Skeletal muscle cell (primary cell): ENCODE data around the gene TYW3.

ENCODE experiments used
- DNase-seq: peaks from one replicate; pipeline ENCODE4 v3.0.0-alpha.2; 2010; ENCODE audit warnings: low read depth
- H3K4me3 ChIP-seq: 2 replicates; pipeline ENCODE4 v1.5.1; 2011; ENCODE audit warnings: low read depth, mild to moderate bottlenecking, control low read depth, low read length, moderate library complexity

The TYW3 gene, protein sequence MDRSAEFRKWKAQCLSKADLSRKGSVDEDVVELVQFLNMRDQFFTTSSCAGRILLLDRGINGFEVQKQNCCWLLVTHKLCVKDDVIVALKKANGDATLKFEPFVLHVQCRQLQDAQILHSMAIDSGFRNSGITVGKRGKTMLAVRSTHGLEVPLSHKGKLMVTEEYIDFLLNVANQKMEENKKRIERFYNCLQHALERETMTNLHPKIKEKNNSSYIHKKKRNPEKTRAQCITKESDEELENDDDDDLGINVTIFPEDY

DNA sequence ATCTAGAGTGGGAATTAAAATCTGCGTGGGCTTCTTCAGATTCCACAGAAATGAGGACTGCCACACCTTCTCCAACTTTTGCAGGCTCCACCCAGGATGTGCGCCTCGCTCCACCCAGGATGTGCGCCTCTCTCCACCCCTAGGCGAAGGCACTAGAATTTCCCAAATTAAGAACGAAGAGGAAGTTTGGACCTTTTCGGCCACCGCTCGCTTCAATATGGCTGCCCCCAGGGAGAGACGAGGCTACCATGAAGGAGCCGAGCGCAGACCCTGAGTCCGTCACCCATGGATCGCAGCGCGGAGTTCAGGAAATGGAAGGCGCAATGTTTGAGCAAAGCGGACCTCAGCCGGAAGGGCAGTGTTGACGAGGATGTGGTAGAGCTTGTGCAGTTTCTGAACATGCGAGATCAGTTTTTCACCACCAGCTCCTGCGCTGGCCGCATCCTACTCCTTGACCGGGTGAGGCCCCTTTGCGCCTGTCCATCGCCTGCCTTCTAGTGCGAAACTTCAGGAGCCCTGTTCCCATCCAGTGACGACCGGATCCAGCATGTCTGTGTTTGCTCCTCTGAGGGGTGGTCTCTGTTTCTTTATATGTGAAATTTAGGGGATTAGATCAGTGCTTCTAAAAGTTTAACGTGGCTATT, at the start of gene TYW3, which contains the start of gene CRYZ:
Gene TYW3, plus strand, starts transcription at position 193 of the 644 bp plus-strand sequence. Its CDS starts 93 bp downstream, at position 286.
Gene CRYZ, minus strand, starts transcription at position 91 of the 644 bp plus-strand sequence. CDS start 8,229 bp downstream, outside the sequence.
- peak; percentile 86 for DNase-seq
- H3K4me3 ChIP-seq = peak within 1 kb of the TSS; percentile 58

DNA sequence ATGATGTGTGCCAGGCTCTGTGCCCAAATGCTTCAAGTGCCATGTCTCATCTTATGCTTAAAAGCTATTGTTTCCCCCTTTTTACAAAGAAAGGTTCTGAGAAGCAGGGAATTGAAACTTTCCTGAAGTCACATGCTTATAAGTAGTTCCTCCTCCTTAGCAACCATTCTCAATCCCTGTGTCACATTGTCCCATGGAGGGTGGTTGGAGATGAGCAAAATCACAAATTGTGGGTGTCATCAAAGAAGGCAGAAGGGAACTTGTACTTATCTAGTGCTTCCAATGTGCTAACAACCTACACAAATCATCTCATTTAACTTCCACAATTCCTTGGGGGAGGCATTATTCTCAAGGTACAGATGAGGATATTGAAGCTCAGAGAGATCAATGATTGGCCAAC, 49.3 kb upstream of the TYW3 start:
- no peak overlapping the region for H3K4me3 ChIP-seq
- no peak for DNase-seq

DNA sequence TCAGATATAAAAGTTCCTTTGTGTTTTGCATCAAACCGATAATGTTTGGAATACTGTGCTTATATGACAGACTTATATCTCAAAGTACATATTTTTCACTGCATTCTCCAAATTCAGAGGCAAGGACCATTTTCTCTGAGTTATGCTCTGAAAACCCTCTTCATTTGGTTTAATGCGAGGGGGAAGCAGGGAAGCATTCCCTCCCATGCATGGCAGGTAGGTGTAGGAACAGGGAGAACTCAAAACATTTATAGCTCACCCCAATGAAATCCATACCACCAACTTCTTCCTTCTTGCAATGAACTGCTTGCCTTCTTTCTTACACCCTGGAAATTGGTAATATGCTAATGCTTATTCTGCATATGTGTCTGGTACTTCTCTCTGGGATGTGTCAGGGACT, 48.7 kb upstream of the TYW3 start:
- H3K4me3 ChIP-seq = no peak overlapping the region
- no peak for DNase-seq

DNA sequence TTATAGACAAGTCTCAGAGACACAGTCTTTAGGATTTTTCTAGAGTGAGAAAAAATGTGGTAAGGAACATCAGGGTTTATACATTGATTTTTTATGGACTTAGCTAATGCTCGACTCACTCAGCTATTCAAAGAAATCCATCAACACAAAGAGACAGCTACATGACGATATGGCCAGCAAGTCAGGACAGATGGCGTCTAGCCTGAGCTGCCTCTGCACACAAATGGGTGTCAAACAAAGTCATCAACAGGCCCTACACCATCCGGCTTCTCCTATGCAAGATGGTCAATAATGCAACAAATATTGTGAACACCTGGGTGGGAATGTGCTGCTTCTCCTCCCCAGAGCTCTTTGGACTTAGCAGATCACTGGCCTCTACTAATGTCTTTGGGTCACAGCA, 46.0 kb upstream of the TYW3 start:
- H3K4me3 ChIP-seq = no peak overlapping the region
- DNase-seq = no peak

DNA sequence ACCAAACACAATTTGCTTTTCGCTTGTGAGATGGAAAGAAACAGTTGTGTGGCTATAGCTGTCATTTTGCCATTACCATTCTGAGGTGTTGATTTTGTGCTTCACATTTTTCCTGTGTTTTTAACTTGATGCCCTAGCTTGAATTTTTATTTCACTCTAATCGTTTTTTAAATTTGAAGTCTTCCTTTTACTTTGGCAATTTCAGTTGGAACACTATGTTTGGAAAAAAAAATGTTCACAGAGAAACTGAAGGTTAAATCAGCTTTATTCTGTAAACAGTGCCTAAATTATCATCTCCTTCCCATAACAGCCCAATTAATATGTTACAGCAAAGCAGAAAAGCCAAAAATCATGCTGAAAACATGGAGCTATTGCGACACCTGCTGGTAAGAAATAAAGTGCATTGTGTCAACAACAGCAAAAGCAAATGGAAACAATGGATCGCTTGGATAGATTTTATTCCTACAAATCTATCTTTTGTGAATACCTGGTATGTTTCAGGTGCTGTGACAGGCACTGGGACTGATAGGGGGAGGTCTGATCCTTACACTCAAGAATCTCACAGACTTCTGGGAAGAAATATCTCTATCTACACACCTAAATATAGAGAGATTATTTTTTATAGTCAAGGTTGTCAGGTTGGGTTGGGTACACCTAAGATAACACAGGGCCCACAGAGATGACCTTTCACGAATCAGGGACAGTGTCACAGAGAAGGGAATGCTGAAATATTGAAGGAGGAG, 43.2 kb upstream of the TYW3 start:
- peak; percentile 4 for DNase-seq
- H3K4me3 ChIP-seq = no peak overlapping the region

DNA sequence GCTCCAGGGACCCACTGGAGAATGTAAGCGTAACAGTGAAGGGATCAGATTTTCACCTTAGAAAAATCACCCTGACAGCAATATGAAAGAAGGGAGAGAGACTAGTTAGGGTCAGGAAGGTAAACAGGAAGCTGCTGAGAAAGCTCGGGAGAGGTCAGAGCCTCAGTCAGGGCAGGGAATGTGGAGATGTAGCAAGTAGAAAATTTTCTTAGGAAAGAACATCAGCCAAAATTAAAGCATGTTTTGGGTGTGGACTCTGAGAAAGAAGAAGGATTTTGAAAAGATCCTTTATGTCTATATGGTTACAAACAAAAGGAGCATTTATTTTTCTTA, 42.6 kb upstream of the TYW3 start:
- no peak for DNase-seq
- H3K4me3 ChIP-seq = no peak overlapping the region

DNA sequence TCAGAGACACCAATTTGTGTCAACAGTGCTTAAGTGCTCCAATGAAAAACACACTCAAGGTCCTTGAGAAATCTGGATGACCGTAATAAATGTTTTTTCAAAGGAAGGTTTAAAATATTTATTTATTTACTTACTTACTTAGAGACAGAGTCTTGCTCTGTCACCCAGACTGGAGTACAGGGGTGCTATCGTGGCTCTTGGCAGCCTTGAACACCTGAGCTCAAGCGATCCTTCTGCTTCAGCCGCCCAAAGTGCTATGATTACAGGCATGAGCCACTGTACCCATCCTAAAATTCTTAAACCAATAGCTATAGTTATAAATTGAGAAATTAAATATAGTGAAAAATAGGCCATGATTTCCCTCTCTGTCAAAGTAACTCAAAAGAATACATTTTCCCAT, 42.0 kb upstream of the TYW3 start:
- H3K4me3 ChIP-seq = no peak overlapping the region
- no peak for DNase-seq

DNA sequence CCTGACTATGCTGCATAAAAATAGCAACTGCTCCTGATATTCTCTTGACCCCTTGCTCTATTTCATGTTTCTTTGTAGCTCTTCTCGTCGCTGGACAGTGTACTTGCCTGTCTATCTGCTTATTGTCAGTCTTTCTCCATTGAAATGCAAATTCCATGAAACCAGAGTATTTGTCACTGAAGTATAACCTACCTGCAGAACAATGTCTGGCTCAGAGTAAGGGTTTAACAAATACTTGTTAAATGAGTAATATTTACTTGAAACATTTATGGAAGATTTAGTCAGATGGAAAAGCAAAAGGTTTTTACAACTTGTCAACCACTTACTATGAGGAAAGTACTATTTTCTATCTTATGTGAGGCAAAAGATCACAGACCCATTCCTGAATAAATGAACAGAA, 39.5 kb upstream of the TYW3 start:
- DNase-seq = no peak

DNA sequence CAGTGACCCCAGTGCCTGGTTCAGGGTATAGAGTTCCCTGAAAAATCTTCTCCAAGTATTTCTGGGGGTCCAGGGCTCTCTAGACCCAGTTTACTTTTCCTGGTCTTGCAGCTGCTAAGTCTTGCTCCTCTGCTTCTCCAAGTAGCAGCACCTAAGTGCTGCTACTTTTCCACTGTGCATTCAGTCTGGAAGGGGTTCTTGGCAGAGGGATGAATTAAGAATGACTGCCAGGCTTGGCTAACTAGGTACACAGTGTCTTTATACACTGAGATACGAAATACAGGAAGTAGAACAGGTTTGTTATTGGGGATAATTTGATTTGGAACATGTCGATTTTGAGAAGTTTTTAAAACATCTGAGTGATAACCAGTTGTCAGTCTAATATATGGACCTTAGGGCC, 35.1 kb upstream of the TYW3 start:
- no peak overlapping the region for H3K4me3 ChIP-seq
- no peak for DNase-seq

More for the DNA sequence above, 39.5 kb upstream of the TYW3 start:
- no peak overlapping the region for H3K4me3 ChIP-seq

DNA sequence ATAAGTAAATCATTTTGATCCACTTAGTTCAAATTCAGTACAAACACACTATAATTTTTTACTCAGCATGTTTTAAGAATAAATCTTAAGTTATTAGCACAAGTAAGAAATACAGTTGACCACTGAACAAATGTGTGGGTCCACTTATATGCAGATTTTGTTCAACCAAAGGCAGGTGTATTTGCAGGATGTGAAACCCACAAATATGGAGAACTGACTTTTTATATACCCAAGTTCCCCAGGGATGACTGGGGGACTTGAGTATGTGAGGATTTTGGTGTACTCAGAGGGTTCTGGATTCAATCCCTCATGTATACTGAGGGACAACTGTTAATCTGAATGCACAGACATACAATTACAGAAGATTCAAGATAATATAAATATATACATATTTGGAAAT, 33.6 kb upstream of the TYW3 start:
- DNase-seq = no peak
- no peak overlapping the region for H3K4me3 ChIP-seq

DNA sequence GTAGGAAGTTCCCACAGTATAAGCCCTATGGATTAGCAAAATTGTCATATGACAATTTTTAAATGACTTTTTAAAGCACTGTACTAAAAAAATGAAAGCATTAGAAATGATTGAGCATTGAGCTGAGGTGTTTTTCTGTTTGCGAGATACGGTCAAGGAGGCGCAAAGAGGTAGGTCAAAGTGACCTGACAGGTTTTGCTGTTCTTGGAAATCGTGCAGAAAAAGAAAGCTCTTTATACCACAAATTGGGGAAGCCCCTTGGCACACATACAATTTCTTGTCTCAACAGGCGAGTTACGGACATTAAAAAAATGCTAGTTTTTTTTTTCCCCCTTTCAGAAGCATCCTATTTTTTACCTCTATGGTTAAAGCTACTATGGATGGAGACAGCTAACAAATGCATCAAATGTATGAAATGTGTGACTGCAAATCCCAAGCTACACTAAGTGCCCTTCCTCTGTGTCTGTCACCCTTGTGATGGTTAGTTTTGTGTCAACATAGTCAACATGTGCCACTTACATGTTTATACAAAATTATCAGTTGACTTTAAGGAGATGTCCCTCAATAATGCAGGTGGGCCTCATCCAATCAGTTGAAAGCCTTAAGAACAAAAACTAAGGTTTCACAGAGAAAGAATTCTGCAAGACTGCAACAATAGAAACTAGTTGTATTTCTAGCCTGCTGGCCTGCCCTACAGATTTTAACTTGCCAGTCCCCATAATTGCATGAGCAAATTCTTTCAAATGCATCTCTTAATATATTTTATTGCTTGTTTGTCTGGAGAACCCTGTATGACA, 29.4 kb upstream of the TYW3 start:
- no peak overlapping the region for H3K4me3 ChIP-seq
- DNase-seq = no peak

DNA sequence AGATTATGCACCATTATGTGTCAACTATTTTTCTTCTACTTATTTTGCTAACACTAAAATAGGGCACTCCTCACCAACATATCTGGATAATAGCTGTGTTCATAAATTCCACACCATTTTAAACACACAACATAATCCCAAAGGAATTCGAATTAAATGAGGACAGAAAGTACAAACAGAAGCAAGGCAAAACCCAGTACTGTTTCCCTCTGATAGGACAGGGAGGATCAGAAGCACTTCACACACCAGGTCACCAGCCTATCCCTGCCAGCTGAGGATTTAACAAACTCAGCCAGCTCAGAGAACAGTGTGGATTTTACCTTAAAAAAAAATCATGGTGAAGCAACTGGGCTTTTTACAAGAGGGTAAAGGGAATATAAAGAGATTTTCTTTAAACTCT, 20.1 kb upstream of the TYW3 start:
- no peak for DNase-seq
- no peak overlapping the region for H3K4me3 ChIP-seq

DNA sequence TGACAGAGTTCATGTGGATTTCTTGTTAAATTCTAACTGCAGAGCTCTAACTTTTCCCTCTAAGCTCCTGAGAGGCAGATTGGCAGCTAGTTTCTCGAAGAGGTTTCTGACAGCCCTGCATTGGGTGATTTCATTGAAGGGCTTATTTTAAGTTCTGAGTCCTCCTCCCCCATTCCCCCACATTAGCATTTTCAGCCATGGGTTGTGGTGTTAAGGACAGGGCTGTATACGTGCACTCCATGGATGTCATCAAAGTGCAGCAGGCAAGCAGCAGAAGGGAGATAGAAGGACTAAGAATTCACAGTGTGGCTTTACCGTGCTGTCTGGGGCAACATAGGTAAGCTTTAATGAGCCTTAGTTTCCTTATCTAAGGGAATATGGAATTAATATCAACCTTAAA, 19.1 kb upstream of the TYW3 start:
- DNase-seq = no peak
- no peak overlapping the region for H3K4me3 ChIP-seq

DNA sequence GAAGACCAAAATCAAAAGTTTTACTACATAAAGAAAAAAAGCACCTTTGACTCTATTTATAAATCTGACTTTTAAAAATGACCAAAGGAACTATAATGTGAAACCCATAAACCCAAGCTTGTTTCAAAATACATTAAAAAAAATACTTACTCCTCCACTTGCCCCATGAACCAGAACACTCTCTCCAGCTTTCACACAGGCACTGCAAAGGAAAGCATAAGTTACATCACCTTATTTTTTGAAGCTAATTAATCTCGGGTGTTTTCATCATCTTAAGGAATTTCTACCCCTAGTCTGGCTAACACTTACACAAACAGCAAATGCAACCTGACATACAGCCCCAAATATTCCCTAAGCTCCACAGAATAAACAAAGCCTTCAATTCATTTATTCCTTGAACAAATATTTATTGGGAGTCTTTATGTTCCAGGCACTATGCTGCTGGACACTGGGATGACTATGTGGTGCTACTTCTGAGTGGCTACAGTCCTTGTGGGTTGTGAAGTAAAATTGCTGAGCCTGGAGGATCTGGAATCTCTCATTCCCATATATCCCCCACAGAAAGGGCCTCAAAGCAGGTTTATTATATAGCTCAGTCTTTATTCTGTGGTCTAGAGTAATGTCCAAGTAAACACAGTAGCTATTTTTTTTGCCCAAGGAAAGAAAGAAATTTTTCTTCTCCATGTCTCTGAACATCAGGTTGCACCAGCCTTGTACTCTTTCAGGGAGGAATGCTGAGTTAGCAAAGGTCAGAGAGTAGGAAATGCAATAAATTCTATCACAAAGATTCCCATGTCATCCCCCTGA, 18.3 kb upstream of the TYW3 start:
- no peak for DNase-seq

DNA sequence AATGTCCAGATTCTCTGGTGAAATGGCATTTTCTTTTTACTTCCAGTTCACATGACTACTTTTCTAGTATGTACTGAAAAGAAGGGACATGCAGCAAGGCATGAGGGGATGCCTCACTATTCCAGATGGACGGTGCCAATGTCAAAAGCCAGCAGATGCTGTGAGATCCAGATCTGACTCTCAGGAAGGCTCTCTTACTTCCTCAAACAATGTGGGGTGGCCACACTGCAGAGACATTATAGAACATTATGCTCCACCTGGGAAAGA, 17.8 kb upstream of the TYW3 start:
- no peak for DNase-seq

More for the DNA sequence above, 18.3 kb upstream of the TYW3 start:
- H3K4me3 ChIP-seq = no peak overlapping the region

DNA sequence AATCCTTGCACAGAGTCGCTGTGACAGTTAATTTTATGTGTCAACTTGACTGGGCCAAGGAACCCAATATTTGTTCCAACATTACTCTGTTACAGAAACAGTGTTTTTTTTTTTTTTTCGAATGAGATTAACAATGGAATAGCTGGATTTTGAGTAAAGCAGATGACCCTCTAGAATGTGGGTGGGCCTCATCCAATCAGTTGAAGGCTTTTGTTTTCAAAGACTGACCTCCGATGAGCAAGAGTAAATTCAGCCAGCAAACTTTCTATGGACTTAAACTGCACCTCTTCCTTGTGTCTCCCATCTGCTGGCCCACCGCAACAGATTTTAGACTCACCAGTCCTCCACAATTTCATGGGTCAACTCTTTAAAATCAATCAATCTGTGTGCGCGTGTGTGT, 17.1 kb upstream of the TYW3 start:
- DNase-seq = no peak
- H3K4me3 ChIP-seq = no peak overlapping the region

More for the DNA sequence above, 17.8 kb upstream of the TYW3 start:
- H3K4me3 ChIP-seq = no peak overlapping the region

DNA sequence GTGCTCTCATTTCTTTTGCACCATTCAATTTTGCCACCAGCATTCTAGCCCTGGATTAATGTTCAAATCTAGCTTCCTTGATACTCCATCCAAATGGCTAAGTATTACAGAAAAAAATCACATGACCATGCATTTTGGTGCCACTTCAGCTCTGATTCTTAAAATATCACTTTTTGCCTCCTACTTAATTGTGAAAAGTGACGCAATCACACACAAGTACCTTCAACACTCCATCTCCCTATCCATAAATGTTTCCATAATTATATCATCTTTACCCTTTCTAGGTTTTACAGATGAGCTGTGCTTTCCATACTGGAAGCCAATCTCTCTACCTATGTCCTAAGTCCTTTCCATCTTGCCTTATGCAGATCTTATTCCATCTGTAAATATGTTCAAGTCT, 16.1 kb upstream of the TYW3 start:
- no peak for DNase-seq
- no peak overlapping the region for H3K4me3 ChIP-seq

DNA sequence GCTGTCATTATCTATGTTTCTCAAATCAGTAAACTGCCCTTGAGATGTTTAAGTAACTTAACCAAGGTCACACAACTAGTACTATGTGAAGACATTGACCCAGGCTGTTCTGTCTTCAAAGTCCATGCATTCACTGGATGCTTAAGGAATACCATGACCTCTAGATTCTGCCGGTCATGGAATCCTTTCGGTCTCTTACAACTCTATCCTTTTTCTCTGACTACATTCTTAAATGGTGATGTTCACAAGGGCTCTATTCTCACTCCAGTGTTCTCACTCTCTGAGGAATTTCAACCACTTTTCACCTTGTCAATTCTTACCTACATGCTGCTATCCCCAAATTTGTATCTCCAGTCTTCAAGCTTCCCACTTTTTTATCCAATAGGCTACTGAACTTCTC, 15.3 kb upstream of the TYW3 start:
- H3K4me3 ChIP-seq = no peak overlapping the region
- DNase-seq = no peak

DNA sequence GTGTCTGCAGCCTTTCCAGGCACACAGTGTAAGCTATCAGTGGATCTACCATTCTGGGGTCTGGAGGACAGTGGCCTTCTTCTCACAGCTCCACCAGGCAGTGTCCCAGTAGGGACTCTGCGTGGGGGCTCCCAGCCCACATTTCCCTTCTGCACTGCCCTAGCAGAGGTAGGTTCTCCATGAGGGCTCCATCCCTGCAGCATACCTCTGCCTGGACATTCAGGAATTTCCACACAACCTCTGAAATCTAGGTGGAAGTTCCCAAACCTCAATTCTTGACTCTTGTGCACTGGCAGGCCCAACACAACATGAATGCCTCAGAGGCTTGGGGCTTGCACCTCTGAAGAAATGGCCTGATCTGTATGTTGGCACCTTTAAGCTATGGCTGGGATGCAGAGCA, 6.9 kb upstream of the TYW3 start:
- DNase-seq = no peak
- no peak overlapping the region for H3K4me3 ChIP-seq
